ENCODE data around the gene SEMA4C.

Gene SEMA4C

GRCh38 chr2:96809951-96810782 lies 59.7 kb downstream of the SEMA4C start:
- peaks cover 36% of the 10 kb centered on the region for H3K4me1 Mint-ChIP-seq (ENCODE audit: low read depth)
- H3K27me3 Mint-ChIP-seq: no peaks in the 10 kb centered on the region
- peaks cover 10% of the 10 kb centered on the region for H3K36me3 Mint-ChIP-seq (ENCODE audit: low read depth)
- H3K27ac Mint-ChIP-seq: peak overlapping the region; percentile 66
- H3K4me3 Mint-ChIP-seq: no peak overlapping the region
- no peak for DNase-seq
- no peaks in the 10 kb centered on the region for H3K9me3 Mint-ChIP-seq

All from activated T-cell treated with anti-CD3 and anti-CD28 coated beads, Interleukin-2, amount 50 U/mL, for 24 hours (primary cell).